AG09309 (cell line): ENCODE data around the gene SURF4.

Experiments
- DNase-seq: peaks from one replicate; pipeline ENCODE4 v3.0.0-alpha.2; 2010; ENCODE audit warnings: low read depth
- H3K4me3 ChIP-seq: 2 replicates; pipeline ENCODE4 v1.5.1; 2011; ENCODE audit warnings: mild to moderate bottlenecking, low read depth, low read length, moderate library complexity; ENCODE audit not compliant: control insufficient read depth
- CTCF ChIP-seq: IDR thresholded peaks from 2 replicates; pipeline ENCODE4 v1.5.1; 2011; ENCODE audit warnings: mild to moderate bottlenecking, low read depth, low read length, inconsistent platforms; ENCODE audit not compliant: insufficient read depth, control insufficient read depth; ENCODE audit errors: missing control alignments

Gene SURF4

GRCh38 chr9:133404454-133405002 lies 28.7 kb upstream of the SURF4 start:
- no peak for TF ChIP-seq CTCF
- no peak for DNase-seq
- no peak overlapping the region for H3K4me3 ChIP-seq

GRCh38 chr9:133403766-133404453 lies 28.1 kb upstream of the SURF4 start:
- no peak for DNase-seq
- peak; percentile 52 for TF ChIP-seq CTCF

GRCh38 chr9:133402689-133403088 lies 26.8 kb upstream of the SURF4 start:
- no peak for TF ChIP-seq CTCF
- H3K4me3 ChIP-seq: no peak overlapping the region

More at GRCh38 chr9:133403766-133404453, 28.1 kb upstream of the SURF4 start:
- H3K4me3 ChIP-seq: no peak overlapping the region

GRCh38 chr9:133401588-133401987 lies 25.7 kb upstream of the SURF4 start:
- H3K4me3 ChIP-seq: no peak overlapping the region
- no peak for TF ChIP-seq CTCF
- no peak for DNase-seq

More at GRCh38 chr9:133402689-133403088, 26.8 kb upstream of the SURF4 start:
- no peak for DNase-seq

- no peak overlapping the region for H3K4me3 ChIP-seq
- no peak for TF ChIP-seq CTCF
- no peak for DNase-seq
These were observed 24.4 kb upstream of the SURF4 start for GRCh38 chr9:133400292-133400691.

- no peak overlapping the region for H3K4me3 ChIP-seq
- no peak for DNase-seq
- TF ChIP-seq CTCF: no peak
These were observed 22.0 kb upstream of the SURF4 start for GRCh38 chr9:133397895-133398294.
